ENCODE measurements around the gene AOPEP. TPM values are rescaled to one million over a fixed set of nuclear protein-coding genes. Genes with fewer than 3 reads are reported as not detected.

Gene AOPEP
- total RNA-seq, 1 donor from 2014 or later, result 32.1 TPM

DNA sequence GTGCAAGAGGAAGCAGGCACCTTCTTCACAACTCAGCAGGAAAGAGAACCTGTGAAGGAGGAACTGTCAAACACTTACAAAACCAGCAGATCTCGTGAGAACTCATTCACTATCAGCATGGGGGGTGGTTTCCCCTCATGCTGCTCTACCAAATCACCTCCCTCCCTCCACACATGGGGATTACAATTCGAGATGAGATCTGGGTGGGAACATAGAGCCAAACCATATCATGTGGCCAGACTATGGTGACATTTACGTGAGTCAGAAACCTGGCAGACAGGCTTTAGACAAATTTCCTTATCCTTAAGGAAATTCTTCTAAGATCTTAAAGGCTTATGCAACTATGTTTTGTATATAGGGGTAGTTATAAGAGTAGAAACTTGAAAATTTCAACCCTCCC, 8.7 kb upstream of the AOPEP start:
- DNase-seq, result no peak

DNA sequence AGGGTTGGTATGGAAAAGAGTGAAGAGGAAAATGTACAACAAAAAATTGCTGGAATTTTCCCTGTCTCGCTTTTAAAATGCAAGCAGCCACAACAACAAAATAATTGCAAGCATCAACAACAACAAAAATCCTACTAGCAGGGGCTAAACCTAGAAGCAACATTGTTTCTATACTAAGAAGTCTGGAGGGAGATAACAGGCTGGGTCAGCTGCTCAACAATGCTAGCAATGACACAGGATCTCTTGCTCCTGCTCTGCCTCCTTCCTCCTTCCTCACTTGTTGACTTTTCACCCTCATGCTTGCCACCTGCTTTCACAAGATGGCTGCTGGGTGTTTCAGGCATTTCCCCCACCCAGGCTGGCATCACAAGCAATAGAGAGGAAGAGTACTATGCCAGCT, 7.6 kb upstream of the AOPEP start:
- DNase-seq, result no peak

DNA sequence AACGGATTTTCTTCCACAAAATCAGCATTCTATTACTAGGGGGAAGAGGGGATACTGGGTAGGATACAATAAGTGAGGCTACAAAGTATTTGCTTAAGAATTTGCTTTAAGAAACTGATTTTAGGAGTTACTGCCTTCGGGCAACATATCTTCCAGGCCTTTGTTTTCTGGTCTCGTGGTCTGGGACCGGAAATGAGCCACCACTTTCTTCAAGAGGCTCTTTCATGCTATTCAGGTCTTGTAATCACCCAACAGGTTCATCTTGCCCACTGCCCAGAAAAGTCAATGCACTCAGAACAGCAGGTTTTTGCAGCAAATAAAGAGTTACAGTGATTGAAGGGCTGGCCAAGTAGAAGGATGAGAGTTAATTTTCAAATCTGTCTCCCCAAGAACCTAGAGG, 6.6 kb upstream of the AOPEP start:
- DNase-seq, result no peak

DNA sequence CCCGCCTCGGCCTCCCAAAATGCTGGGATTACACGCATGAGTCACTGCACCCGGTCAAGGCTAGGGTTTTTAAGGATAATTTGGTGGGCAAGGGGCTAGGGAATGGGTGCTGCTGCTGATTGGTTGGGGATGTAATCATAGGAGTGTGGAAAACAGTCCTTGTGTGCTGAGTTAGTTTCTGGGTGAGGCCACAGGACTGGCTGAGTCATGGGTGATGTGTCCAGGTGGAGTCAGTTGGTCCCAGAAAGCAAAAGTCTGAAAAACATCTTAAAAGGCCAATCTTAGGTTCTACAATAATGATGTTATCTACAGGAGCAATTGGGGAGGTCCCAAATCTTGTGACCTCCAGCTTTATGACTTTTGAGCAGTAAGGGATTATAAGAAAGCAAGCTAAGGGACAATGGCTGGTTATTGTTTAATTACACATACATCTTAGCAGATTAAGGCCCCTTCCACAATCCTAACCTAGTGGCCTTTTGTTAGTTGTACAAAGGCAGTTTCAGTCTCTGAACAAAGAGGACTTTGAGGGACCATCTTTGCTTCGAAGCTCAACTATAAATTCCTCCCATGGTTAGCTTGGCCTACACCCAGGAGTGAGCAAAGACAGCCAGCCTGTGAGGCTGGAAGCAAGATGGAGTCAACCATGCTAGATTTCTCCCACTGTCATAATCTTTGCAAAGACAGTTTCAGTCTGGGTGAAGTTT, 5.5 kb upstream of the AOPEP start:
- DNase-seq, result no peak

DNA sequence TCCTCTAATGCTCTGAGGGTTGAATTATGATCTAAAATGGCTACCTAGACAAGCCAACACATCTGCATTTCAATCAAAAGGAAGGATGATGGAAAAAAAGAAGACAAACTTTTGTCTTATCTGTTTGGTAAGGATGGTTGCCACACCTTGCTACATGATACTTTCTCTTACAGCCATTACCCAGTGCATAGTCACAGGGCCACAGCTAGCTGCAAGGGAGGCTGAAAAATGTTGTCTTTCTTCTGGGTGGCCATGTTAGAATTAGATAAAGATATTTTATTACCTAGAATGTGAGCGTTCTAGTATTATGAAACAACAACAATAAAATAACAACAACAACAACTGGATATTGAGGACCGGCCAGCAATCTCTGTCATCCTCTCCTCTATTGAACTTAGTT, 4.7 kb upstream of the AOPEP start:
- DNase-seq, result no peak

DNA sequence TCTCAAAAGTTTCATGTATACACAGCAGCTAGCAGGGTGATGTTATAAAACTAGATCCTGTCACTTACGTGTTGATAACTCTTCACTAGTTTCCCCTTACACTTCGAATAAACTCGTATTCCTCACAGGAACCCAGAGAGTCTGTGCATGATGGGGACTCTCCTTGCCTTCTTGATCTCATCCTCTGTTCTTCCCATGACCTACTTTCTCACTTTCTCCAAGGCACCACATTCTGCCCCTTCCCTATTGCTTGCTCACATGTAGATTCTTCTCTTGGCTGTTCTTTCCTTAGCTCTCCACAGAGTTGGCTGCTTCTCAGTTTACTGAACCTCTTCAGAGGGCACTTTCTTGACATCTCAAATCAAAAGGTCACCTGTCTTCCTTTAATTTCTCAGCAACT, 1.2 kb upstream of the AOPEP start:
- no peak for DNase-seq

DNA sequence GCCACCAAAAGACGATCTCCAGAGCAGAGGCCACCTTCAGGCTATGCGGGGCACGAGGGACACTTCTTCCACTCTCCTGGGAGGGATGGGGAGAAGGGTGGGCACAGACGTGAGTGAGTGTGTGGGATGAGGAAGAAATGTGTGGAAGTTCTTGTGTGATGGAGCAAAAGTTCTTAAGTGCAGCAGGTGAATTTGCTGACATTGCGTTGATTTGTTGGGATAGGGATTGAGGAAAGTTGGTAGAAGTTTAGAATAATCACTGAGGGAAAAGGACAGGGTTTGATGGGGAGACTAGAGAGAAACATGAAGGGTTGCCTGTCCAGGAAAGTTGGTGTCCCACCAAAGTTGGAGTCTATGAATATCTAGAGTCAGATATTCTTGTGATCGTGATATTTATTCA, 2.2 kb downstream of the AOPEP start:
- DNase-seq, result no peak

DNA sequence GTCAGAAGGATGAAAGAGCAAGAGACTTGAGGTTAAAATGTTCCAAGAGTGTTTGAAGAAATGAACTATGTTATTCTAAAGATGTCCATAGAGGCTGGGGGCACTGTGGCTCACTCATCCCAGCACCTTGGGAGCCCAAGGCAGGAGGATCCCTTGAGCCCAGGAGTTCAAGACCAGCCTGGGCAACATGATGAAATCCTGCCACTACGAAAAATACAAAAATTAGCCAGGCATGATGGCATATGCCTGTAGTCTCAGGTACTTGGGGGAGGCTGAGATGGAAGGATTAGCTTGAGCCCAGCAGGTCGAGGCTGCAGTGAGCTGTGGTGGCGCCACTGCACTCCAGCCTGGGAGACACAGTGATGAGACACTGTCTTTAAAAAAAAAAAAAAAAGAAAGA, 2.7 kb downstream of the AOPEP start:
- DNase-seq, result no peak

DNA sequence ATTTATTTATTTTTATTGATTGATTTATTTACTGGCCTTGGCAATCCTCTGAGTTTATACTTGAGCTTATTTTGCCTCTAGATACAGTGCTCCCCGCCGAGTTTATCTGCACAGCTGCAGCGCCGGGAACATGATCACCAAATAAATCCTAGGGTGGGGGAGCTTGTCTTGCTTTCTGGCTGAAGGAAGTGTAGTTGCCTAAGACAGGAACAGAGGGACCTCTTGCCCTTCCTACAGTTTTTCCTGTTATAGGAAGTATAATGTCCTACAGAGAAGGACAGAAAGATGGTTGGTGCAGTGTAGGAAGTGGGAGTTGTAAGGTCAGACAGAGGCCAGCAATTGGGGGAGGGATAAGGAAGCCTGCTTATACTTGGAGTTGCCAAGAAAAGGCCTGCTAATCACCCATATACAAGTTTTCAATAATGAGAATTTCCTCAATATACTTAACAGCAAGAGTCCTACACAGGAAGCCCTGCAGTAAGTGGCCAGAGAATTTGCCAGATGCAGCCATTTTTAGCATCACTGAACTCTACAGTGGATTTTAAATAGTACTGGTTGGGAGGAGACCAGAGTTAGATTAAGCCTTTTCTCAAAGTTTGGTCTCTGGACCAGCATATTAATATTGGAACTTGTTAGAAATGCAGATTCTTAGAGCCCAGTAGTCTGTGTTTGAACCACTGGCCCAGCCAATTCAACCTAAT, 7.7 kb downstream of the AOPEP start:
- DNase-seq, result no peak

DNA sequence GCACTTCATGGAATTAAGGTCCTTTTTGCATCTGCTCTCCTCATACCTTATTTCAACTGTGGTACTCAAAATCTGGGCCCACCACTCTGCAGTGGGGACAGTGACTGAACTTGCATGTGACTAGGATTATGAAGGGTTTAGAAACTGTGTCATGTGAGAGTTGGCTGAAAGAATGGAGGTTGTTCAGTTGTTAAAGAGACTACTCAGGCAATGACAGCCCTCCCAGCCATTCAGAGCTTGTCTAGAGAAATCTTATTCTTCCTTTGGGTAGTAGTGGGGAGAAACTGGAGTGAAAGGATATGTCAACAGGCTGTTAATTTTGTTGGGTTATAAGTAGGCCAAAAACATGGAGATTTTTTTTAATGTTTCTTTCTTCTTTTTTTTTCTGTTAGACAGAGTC, 10.3 kb downstream of the AOPEP start:
- no peak for DNase-seq

DNA sequence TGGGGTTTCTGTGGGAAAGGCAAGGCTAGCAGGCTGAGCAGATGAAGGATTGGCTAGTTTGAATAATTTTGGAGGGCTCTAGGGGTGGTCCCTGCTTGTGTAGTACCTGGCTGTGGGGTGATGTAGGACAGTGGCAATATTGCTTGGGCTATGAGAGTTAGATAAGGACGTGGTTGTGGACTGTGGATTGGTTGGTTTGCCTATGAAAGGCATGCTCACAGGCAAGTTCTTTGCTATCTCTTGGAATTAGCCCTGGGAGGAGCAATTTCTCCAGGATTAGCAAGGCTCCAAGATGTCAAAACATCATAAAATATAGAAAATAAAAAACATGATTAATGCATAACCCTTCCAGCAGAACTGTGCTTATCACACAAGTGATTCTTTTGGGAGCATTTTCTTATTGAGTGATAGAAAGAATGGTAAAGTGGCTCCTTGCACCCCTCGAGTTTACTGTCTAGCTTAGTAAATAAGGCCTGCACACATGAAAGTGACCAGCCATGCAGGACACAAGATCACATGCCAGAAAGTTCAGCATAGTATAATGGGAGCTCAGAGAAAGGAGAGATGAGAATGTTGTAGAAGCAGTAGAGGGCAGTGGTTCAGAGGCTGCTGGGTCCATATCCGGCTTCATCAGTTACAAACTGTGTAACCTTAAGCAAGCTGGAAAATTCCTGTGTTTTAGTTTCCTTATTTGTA, 13.8 kb downstream of the AOPEP start:
- no peak for DNase-seq

DNA sequence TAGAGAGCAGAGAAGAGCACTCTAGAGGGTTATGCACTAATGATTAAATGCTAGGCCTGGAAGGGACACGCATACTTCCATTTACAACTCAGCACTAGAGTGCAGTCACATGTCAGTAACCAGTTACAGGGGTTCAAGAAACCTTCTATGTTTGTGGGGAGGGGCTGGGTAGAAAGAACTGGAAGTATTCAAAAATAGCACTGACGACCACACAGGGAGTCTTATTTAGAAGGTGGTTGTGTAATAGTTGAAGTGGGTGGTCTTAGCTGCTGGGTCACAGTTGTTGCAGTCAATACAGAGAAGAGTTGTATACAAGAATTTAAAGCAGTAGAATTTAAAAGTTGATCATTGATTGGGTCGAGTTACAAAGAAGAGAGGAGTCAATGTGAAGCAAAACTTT, 15.4 kb downstream of the AOPEP start:
- no peak for DNase-seq

DNA sequence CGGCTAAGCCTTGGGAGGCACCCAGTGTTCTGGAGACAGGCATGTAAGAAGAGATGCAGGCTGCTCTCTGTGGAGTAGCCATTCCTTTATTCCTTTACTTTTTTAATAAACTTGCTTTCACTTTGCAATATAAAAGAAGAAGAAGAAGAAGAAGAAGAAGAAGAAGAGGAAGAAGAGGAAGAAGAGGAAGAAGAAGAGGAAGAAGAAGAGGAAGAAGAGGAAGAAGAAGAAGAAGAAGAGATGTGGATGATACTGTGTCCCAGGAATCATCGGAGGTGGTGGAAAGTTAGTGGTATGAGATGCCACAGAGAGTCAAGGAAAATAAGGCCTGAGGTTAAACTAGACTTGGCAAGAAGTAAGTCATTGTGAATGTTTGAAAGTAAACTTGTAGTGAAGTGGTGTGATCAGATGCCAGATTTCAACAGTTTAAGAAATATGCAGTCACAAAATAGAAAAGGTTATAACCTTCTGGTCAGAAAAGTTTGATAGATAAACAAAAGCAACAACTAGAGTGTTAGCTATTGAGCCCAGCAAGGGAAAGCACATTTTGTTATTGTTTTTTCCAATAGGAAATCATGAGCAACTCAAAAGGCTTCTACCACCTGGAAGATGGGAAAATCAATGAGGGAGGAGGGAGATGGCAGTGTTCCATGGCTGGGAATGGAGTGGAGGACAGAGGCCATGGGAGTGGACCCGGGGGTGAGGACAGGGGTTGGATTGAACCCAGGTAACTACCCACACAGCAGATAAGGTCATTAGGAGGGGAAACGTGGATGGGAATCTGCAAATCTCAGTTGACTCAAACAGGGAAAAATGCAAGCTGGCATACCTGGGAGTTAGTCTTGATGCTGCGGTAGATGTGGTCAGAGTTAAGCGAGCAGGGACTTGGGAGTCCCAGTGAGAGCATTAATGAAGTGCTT, 16.8 kb downstream of the AOPEP start:
- DNase-seq, result no peak

DNA sequence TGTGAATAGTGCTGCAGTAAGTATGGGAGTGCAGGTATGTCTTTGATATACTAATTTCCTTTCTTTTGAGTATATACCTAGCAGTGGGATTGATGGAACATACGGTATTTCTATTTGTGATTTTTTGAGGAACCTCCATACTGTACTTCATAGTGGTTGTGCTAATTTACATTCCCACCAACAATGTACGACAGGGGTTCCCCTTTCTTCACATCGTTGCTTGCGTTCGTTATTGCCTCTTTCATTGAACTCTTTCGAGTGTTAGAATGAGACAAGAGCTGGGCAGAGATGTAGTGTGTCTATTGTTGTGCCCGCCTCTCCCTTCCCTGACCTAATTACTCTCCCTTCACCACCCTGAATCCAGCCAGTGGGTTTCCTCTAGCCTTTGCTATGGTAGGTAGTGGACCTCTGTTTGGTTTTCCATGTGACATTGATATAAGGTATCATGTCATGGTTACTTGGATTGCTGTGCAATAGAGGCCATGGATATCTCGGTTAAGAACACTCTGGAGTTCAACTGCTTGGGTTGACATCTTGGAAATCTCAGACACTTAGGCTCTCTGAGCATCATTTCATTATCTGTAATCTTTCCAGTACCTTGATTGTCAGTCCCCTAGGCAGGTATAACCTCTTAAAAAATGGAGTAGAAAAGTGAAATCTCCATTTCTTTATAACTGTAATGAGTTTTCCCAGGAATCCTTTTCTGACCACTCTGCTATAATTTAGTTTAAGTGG, 19.5 kb downstream of the AOPEP start:
- DNase-seq, result no peak

DNA sequence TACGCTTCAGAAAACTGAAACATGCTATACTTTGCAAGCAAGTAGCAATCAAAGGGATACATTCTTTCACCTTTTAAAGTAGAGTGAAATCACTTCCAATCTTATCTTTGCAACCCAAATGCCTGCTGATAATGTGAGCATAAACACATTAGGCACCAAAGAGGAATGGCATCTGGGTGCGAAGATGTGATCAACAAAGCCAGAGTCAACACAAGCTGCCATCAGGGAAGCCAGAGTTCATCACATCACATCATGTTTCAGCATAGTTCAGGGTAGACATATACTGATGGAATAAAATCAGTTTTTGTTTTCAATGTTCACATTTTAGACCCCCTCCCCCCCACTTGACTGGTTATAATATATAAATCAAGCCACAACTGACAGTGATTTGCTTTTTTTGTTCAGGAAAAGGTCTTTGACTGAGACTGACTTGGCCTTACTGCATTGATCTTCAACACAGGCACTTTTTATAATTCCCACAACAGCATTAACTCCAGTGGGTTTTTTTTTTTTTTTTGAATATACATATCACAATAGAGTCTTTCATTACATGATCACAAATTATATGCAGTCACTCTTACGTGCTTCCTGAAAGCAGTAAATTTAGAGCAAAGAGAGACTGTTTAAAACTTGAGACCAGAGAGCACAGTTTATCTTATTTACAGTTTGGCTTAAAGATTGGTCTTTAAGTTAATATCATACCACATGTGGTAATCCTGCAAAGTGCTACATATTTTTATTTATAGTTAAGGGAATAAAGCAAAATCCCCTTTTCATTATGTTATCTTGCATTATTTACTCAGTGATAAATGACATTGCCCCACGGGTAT, 20.3 kb downstream of the AOPEP start:
- DNase-seq, result no peak

DNA sequence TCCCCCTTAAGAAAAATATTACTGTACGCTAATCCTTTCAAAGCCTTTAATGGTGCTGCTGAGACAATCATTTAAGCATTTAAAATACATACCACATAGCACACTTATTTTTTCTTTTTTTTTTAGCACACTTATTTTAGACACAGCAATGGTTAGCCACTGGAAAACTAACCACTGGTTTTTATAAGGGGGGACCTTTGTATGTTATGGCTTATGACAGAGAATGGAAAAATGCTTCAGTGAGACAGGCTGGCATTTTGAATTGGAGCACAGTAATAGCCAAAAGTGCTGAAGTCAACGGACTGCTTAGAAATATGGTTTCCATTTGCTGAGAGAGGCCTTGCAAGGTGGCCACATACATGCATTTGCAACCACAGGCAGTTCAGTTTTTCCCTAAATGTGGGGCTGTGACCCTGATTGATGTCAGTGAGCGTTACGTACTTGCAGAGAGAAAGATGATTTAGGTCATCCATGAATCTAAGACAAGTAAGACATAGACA, 28.5 kb downstream of the AOPEP start:
- DNase-seq, result no peak

DNA sequence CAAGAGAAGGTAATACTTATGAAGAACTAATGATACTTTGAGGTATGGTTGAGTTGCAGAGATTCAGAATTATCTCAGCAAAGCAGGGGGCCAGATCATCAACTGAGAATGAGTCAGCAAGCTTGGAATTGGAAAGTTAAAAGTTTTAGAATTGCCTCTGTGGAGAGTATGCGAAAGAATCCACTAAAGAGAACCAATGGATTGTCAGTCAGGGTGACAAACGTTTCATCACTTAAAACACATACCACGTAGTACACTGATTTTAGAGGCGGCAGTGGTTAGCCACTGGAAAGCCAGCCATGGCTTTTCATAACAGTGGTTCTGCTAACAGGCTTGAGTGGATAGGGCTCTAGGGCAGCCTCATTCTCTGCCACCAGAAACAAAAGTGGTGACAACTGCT, 30.7 kb downstream of the AOPEP start:
- DNase-seq, result no peak

DNA sequence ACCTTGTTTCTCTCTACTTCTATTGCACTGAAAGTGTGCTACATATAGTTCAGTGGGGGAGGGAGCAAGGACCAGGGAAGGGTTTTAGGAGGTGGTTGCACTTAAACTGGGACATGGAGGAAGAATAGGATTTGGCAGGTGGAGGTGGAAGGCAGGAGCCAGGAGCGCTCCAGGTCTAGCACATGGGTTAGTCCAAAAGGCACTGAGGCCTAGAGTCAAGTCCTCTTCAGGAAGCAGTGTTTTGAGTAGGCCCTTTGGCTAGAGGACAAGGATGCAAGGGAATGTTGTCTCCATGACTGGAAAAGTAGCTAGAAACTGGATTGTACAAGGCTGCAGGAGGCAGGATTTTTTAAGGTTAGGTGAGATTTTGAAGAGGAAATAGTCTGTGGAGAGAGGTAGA, 31.5 kb downstream of the AOPEP start:
- DNase-seq, result no peak

DNA sequence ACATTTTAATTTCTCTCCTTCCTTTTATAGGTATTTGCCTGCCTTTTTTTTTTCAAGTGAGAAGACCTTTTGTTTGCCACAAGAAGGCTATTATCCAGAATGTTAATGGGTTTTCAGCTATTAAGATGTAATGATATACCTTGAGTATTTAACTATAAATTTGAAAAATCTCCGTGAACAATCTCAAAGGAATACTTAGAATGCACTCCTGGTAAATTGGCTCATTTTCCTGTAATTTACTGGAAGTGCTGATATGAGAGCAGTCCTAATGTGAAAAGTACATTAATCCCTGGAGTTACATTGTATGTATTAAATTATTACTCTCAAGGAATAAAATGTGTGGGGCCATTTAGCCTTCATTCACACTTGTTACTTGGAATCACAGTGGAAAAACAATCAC, 32.4 kb downstream of the AOPEP start:
- no peak for DNase-seq

DNA sequence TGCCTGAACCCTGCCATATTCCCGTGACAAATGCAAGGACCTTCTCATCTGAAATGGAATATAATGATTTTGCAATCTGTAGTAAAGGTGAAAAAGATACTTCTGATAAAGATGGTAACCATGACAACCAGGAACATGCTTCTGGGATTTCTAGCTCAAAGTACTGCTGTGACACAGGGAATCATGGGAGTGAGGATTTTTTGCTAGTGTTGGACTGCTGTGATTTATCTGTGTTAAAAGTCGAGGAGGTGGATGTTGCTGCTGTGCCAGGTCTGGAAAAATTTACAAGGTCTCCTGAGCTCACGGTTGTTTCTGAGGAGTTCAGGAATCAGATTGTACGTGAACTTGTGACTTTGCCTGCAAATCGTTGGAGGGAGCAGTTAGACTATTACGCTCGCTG, 33.5 kb downstream of the AOPEP start:
- no peak for DNase-seq

DNA sequence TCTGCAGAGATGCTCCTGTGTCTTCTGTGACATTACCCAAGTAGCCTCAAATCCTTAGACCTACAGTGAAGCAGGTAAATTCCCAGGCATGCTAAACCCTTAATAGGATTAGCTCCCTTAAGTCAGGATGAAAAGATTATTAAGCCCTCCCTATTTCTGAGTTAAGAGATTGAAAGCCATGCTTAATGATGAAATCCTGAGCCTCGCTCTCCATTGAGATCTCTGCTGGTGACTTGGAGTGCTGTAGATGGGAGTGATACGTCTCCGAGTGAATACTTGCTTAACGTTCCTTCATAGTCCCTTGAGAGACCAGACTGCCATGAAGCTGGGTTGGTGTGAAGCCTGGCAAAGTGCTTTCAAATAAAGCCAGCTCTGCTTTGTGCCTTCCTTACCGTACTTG, 34.2 kb downstream of the AOPEP start:
- DNase-seq, result no peak
